Caco-2 (cell line): ENCODE measurements around the gene SERPINC1. TPM values are rescaled to one million over a fixed set of nuclear protein-coding genes. Genes with fewer than 3 reads are reported as not detected.
"Not testable (repeated sequence)": the region's sequence is repeated elsewhere in the genome, so short reads cannot be mapped to it uniquely, and the experiment has no call there.

Source experiments
- BruUV-seq: library from RNA; stranded (reverse); fragments of 400-500 nt; replicated peaks from 2 replicates; lab custom pipeline; 2021; lab: Mats Ljungman, UMichigan
- CTCF ChIA-PET: fragments of 300-600 bp; sonication (Branson Sonifier 250); formaldehyde crosslinking; loops from one replicate; lab custom pipeline; 2022; ENCODE audit warnings: antibody characterized with exemption; lab: Charles Lee
- POLR2A ChIA-PET: fragments of 300-600 bp; sonication (Branson Sonifier 250); formaldehyde crosslinking; loops from one replicate; lab custom pipeline; 2022; ENCODE audit warnings: antibody characterized with exemption; lab: Charles Lee
- DNase-seq, 2 experiments: peaks; one replicate each; pipeline versions ENCODE4 v3.0.0 to v3.0.0-alpha.2; 2020 to 2022
- H3K27me3 ChIP-seq: replicated peaks from 2 replicates; pipeline ENCODE4 v1.6.0; 2011; ENCODE audit warnings: low read length; ENCODE audit not compliant: control insufficient read depth, insufficient read depth
- H3K36me3 ChIP-seq: 2 replicates; pipeline ENCODE4 v1.5.1; 2011; ENCODE audit warnings: low read length; ENCODE audit not compliant: control insufficient read depth, insufficient read depth
- H3K4me1 ChIP-seq: fragments of 250-450 bp; sonication (Bioruptor Pico); 2 replicates; pipeline ENCODE4 v1.5.1; 2020; ENCODE audit warnings: mild to moderate bottlenecking
- H3K4me3 ChIP-seq: 2 replicates; pipeline ENCODE4 v1.5.1; 2011; ENCODE audit warnings: low read depth, mild to moderate bottlenecking, control low read depth, low read length
- H3K9me3 ChIP-seq: fragments of 250-450 bp; sonication (Bioruptor Pico); 2 replicates; pipeline ENCODE4 v1.5.1; 2020; ENCODE audit warnings: mild to moderate bottlenecking, moderate library complexity
- H3K27ac Mint-ChIP-seq: one replicate; pipeline ENCODE4 v1.8.0; 2022; ENCODE audit warnings: mixed read lengths; ENCODE audit not compliant: unreplicated experiment
- H3K27me3 Mint-ChIP-seq: one replicate; pipeline ENCODE4 v1.8.0; 2022; ENCODE audit warnings: mixed read lengths; ENCODE audit not compliant: insufficient read depth, unreplicated experiment
- H3K36me3 Mint-ChIP-seq: one replicate; pipeline ENCODE4 v1.8.0; 2022; ENCODE audit warnings: mild to moderate bottlenecking, mixed read lengths; ENCODE audit not compliant: insufficient read depth, unreplicated experiment
- H3K4me1 Mint-ChIP-seq: one replicate; pipeline ENCODE4 v1.8.0; 2022; ENCODE audit warnings: low read depth, mixed read lengths; ENCODE audit not compliant: unreplicated experiment
- H3K4me3 Mint-ChIP-seq: one replicate; pipeline ENCODE4 v1.8.0; 2022; ENCODE audit warnings: mild to moderate bottlenecking, moderate library complexity, mixed read lengths; ENCODE audit not compliant: unreplicated experiment
- H3K9me3 Mint-ChIP-seq: one replicate; pipeline ENCODE4 v1.8.0; 2022; ENCODE audit warnings: mixed read lengths; ENCODE audit not compliant: unreplicated experiment
- CTCF ChIP-seq, 2 experiments: fragments of 200-600 bp in 1 of 2; IDR thresholded peaks; 1 replicate in 1 of 2; 2 replicates in 1 of 2; pipeline versions ENCODE4 v1.5.1 to v1.8.0; 2011 to 2022; ENCODE audit warnings: antibody characterized with exemption in 1 of 2, control low read depth in 1 of 2, inconsistent platforms in 1 of 2, low read depth in 1 of 2, low read length in 1 of 2, mild to moderate bottlenecking in 1 of 2, moderate library complexity in 1 of 2; ENCODE audit not compliant: insufficient read depth in 1 of 2, severe bottlenecking in 1 of 2, unreplicated experiment in 1 of 2
- intact Hi-C: fragments of 100-400 bp; cut with micrococcal nuclease; formaldehyde crosslinking; loops from one replicate; pipeline ENCODE4 v1.10.0; 2022; ENCODE audit not compliant: unreplicated experiment
- total RNA-seq: library from RNA; stranded (reverse); gene quantifications from 2 replicates; pipeline ENCODE4 v1.2.3, GENCODE V29; 2022

SERPINC1 gene
- total RNA-seq, 1 experiment from 2014 or later, result 0.98 TPM

- Mint-ChIP-seq H3K36me3 (peaks cover 93% of the 10 kb centered on the region), H3K9me3 (no peaks in the 10 kb centered on the region), H3K4me3 (peak overlapping the region; percentile 99), H3K27ac (peak overlapping the region; percentile 77), H3K4me1 (peaks cover 6% of the 10 kb centered on the region), H3K27me3 (peaks cover 5% of the 10 kb centered on the region)
- ChIA-PET POLR2A (no interaction called here), CTCF (no interaction called here)
- no peak for DNase-seq
- BruUV-seq, result no TSS peak
- Histone ChIP-seq H3K4me3 (no peak overlapping the region), H3K4me1 (peaks cover 8% of the 10 kb centered on the region; the same call in 1 of the 2 replicates), H3K9me3 (no peaks in the 10 kb centered on the region), H3K27me3 (no peaks in the 10 kb centered on the region), H3K36me3 (peaks cover 5% of the 10 kb centered on the region; the same call in 1 of the 2 replicates)
- intact Hi-C loops, result no loop called here
- no peak for TF ChIP-seq CTCF (IDR thresholded peaks at IDR 0.05; ENCODE audit: insufficient read depth in 1 of 2, low read depth in 1 of 2, low read length in 1 of 2, severe bottlenecking in 1 of 2, unreplicated experiment in 1 of 2)
Measured at GRCh38 chr1:173864179-173864867, 52.8 kb downstream of the SERPINC1 start.

DNA sequence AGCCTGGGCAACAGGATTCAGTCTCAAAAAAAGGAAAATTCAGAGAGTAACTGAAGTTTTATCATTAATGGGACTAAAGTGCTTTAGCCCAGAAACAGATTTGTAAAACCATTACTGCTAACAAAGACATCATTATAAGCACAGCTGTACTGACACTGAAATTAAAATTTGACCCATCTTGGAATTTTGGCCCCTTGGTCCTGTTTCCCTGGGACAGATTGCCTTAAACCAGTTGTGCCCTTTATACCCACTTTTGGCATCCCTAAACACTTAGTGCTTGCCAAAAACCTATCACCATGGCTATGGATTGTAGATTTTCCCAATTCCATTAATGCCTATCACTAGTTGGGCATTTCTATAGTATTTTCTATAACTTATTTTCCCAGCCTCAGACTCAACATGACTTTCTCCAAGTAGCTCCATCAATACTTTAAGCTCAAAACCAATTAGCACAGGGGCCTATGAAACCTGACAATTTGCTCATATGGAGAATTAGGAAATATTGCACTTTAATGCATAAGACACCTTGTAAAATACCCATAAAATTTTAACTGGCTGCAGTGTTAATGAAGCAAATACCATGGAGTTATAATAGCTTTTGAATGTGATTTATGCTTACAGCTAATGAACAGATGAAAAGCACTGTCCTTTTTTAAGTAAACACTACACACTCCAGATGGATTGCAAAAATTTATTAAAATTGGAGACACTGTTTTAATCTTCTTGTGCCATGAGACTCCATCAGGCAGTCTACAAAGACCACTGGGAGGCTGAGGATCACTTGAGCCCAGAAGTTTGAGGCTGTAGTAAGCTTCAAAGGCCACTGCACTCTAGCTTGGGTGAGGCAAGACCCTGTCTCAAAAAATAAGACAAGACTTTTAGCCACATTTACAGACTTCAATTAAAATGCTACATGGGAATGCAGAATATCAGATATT lies 53.6 kb downstream of the SERPINC1 start:
- no peak for TF ChIP-seq CTCF (IDR thresholded peaks at IDR 0.05; ENCODE audit: insufficient read depth in 1 of 2, low read depth in 1 of 2, low read length in 1 of 2, severe bottlenecking in 1 of 2, unreplicated experiment in 1 of 2)
- H3K36me3 Mint-ChIP-seq, result peaks cover 95% of the 10 kb centered on the region
- POLR2A ChIA-PET, result interaction anchor here (0.8 kb wide), 1 partner anchor 385 kb away, joined by 7 read pairs; no protein-coding TSS in a partner anchor

DNA sequence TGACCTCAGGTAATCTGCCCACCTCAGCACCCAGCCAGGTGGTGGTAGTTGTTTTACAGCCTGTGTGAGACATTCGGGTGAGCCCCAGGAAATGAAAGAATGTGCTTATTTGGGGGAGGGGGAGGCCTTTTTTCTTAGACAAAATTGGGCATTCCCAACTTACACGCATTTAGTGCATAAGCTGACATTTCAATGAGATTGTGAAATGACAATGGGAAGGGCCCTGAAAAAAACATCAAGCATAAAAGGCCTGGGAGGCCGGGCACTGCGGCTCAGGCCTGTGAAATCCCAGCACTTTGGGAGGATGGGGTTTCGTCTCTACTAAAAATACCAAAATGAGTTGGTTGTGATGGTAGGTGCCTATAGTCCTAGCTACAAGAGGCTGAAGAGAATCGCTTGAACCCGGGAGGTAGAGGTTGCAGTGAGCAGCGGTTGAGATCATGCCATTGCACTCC lies 54.3 kb downstream of the SERPINC1 start:
- Histone ChIP-seq H3K4me3 (no peak overlapping the region), H3K9me3 (no peaks in the 10 kb centered on the region), H3K36me3 (peaks cover 5% of the 10 kb centered on the region; the same call in 1 of the 2 replicates), H3K27me3 (no peaks in the 10 kb centered on the region), H3K4me1 (peaks cover 7% of the 10 kb centered on the region; the same call in 1 of the 2 replicates)
- Mint-ChIP-seq H3K27ac (peak overlapping the region; percentile 77), H3K4me1 (peaks cover 3% of the 10 kb centered on the region), H3K36me3 (peaks cover 94% of the 10 kb centered on the region), H3K27me3 (peaks cover 3% of the 10 kb centered on the region), H3K4me3 (no peak overlapping the region), H3K9me3 (no peaks in the 10 kb centered on the region)
- no TSS peak for BruUV-seq
- POLR2A ChIA-PET, result interaction anchor here (0.8 kb wide), 1 partner anchor 384 kb away, joined by 7 read pairs; no protein-coding TSS in a partner anchor
- TF ChIP-seq CTCF (IDR thresholded peaks at IDR 0.05; ENCODE audit: insufficient read depth in 1 of 2, low read depth in 1 of 2, low read length in 1 of 2, severe bottlenecking in 1 of 2, unreplicated experiment in 1 of 2), result no peak
- CTCF ChIA-PET, result no interaction called here
- intact Hi-C loops, result no loop called here
- DNase-seq, result peak in 1 of 2 experiments; percentile 44

More for the DNA sequence above, 53.6 kb downstream of the SERPINC1 start:
- Mint-ChIP-seq H3K4me1 (peaks cover 6% of the 10 kb centered on the region), H3K9me3 (no peaks in the 10 kb centered on the region), H3K27me3 (peaks cover 5% of the 10 kb centered on the region), H3K27ac (peak overlapping the region; percentile 77), H3K4me3 (peak overlapping the region; percentile 99)
- DNase-seq, result no peak
- BruUV-seq, result no TSS peak
- peaks cover 7% of the 10 kb centered on the region; the same call in 1 of the 2 replicates for H3K4me1 ChIP-seq
- H3K4me3 ChIP-seq, result no peak overlapping the region
- H3K36me3 ChIP-seq, result peaks cover 5% of the 10 kb centered on the region; the same call in 1 of the 2 replicates
- intact Hi-C loops, result no loop called here
- CTCF ChIA-PET, result no interaction called here
- H3K27me3 ChIP-seq, result no peaks in the 10 kb centered on the region
- H3K9me3 ChIP-seq, result no peaks in the 10 kb centered on the region

DNA sequence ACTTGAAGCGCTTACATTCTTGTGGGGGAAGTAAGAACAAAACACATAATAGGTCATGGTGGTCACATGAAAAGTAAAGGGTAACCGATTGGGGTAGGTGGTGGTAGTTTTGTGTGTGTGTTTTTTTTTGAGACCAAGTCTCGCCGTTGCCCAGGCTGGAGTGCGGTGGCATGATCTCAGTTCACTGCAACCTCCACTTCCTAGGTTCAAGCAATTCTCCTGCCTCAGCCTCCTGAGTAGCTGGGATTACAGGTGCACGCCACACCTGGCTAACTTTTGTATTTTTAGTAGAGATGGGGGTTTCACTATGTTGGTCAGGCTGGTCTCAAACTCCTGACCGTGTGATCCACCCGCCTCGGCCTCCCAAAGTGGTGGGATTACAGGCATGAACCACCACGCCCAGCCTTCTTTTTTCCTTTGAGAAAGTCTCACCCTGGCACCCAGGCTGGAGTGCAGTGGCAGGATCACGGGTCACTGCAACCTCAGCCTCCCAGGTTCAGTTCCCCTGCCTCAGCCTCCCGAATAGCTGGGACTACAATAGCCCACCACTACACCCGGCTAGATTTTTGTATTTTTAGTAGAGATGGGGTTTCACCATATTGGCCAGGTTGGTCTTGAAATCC lies 54.9 kb downstream of the SERPINC1 start:
- Mint-ChIP-seq H3K36me3 (peaks cover 94% of the 10 kb centered on the region), H3K27ac (peak overlapping the region; percentile 77)
- H3K4me1 ChIP-seq, H3K4me1 Mint-ChIP-seq, CTCF ChIA-PET, H3K4me3 Mint-ChIP-seq, intact Hi-C loops, BruUV-seq, H3K27me3 ChIP-seq, H3K9me3 Mint-ChIP-seq, H3K36me3 ChIP-seq, H3K9me3 ChIP-seq, H3K4me3 ChIP-seq, H3K27me3 Mint-ChIP-seq: not testable (repeated sequence)
- POLR2A ChIA-PET, result interaction anchor here (0.8 to 1.2 kb wide), 2 partner anchors 160 to 384 kb away, joined by 7 read pairs; no protein-coding TSS in a partner anchor
- DNase-seq, result peak in 1 of 2 experiments; percentile 46
